Right lobe of liver (tissue), 4 donors: Measurements from ENCODE around the gene NRXN3.

ENCODE experiments used
- POLR2A ChIP-seq: fragments of 450-650 bp; IDR thresholded peaks from one replicate; pipeline ENCODE4 v1.6.1; 2017; ENCODE audit warnings: antibody characterized with exemption, mild to moderate bottlenecking
- TF ChIP-seq, protein P1 (sequence below), 4 donors: fragments of 200-600 bp in 3 of 4; fragments of 450-650 bp in 1 of 4; IDR thresholded peaks; one replicate each; pipeline versions ENCODE4 v1.5.1 to v1.8.0; 2016 to 2022; ENCODE audit warnings: antibody characterized with exemption in 4 of 4, mild to moderate bottlenecking in 2 of 4
- donor health status: DM: no; HTN: no; CAD: no.
- donor health status: DM: no; HTN: no; CAD: no.
- donor health status: DM: no; HTN: yes; CAD: no.

DNA sequence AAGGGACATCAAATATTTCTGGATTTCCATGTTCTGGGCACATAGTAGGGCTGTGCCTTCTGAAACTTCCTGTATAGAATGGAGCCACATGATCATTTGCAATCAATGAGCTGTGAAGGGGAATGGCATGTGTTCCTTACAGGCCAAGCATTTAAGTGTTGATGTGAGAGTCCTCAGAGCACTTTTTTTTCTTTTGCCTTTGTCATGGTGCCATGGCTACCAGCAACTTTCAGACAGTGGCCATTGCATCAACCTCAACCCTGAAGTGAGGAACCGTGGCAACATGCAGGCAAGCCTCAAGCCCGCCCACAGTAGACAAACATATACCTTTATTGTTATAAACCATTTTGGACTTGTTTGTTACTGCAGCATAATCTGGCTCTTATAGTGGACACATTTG is 948.1 kb downstream of the NRXN3 start:
- TF ChIP-seq, protein P1, sequence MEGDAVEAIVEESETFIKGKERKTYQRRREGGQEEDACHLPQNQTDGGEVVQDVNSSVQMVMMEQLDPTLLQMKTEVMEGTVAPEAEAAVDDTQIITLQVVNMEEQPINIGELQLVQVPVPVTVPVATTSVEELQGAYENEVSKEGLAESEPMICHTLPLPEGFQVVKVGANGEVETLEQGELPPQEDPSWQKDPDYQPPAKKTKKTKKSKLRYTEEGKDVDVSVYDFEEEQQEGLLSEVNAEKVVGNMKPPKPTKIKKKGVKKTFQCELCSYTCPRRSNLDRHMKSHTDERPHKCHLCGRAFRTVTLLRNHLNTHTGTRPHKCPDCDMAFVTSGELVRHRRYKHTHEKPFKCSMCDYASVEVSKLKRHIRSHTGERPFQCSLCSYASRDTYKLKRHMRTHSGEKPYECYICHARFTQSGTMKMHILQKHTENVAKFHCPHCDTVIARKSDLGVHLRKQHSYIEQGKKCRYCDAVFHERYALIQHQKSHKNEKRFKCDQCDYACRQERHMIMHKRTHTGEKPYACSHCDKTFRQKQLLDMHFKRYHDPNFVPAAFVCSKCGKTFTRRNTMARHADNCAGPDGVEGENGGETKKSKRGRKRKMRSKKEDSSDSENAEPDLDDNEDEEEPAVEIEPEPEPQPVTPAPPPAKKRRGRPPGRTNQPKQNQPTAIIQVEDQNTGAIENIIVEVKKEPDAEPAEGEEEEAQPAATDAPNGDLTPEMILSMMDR (IDR thresholded peaks at IDR 0.05) = no peak
- no peak for TF ChIP-seq POLR2A
